GM19463 (cell line): ENCODE data around the gene TREX2.

Experiments used
- ATAC-seq: cut with Tn5 transposase; IDR thresholded peaks from one replicate; pipeline ENCODE4 v1.9.1; 2021; ENCODE audit warnings: mild to moderate bottlenecking, moderate library complexity; ENCODE audit not compliant: unreplicated experiment

Gene TREX2

DNA sequence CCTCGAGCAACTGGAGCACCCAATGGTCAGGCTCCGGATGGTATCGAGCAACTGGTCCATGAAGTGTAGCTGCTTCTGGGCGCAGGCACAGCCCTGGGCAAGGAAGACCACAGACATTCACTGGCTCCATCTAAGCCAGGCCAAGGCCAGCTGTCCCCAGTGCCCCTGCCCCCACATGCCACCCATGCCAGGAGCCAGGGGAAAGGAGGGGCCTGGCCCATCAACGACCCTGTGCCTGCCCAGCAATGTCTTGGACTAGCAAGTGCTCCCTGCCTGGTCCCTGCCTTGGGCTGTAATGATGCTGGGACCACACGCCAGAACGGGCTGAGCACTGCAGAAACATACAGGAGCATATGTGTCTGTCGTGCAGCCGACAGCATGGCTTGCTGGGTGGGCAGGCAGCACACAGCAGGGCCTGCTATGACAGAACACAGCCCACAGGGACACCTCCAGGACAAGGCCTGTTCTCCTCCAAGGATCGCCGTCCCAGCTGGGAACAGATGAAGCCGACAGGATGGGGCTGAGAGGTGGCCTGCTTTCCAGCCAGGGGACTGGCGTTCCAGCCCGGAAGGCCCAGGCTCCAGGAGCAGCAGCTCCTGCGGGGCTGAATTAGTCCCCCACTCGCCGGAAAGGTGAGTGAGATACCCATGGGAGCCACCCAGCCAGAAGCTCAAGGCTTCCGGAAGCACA is 11.4 kb upstream of the TREX2 start:
- no peak for ATAC-seq

GRCh38 chrX:153456704-153457103 is 10.8 kb upstream of the TREX2 start:
- no peak for ATAC-seq

DNA sequence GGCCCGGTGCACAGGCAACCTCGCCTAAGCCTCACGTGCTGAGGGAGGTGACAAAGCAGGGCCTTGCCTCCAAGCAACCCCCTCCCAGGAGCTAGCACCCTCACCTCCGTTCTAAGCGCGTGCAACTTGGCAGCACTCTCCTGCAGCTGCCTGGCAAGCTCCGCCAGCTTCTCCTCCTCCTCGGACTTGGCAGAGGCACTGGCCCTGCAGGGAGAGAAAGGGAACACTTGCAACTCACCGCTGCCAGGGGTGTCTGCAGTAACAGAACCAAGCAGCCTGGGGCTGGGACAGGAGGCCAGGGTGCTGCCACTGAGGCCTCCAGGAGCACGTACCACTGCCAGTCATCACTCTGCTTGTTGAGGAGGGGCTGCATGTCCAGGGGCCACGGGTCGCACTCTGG is 10.3 kb upstream of the TREX2 start:
- ATAC-seq: no peak

GRCh38 chrX:153455571-153455970 is 9.7 kb upstream of the TREX2 start:
- no peak for ATAC-seq

- no peak for ATAC-seq
Observed at GRCh38 chrX:153454901-153455550, 9.2 kb upstream of the TREX2 start.

DNA sequence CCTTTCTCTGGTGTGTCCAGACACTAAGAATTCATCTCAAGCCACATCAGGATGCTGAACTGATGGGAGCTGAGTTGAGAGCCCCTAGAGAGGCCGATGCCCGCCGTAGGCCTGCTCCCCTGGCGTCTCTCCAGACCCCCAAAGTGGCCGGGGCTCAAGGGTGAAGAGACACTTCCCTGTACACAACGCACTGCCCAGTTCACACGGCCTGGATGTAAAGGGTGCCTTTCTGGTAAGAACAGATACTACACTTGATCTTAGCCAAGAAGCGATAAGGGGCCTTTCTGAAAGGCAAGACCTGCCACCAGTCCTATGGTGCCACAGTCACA is 5.1 kb upstream of the TREX2 start:
- ATAC-seq: no peak

GRCh38 chrX:153450114-153450948 is 4.5 kb upstream of the TREX2 start:
- ATAC-seq: no peak

DNA sequence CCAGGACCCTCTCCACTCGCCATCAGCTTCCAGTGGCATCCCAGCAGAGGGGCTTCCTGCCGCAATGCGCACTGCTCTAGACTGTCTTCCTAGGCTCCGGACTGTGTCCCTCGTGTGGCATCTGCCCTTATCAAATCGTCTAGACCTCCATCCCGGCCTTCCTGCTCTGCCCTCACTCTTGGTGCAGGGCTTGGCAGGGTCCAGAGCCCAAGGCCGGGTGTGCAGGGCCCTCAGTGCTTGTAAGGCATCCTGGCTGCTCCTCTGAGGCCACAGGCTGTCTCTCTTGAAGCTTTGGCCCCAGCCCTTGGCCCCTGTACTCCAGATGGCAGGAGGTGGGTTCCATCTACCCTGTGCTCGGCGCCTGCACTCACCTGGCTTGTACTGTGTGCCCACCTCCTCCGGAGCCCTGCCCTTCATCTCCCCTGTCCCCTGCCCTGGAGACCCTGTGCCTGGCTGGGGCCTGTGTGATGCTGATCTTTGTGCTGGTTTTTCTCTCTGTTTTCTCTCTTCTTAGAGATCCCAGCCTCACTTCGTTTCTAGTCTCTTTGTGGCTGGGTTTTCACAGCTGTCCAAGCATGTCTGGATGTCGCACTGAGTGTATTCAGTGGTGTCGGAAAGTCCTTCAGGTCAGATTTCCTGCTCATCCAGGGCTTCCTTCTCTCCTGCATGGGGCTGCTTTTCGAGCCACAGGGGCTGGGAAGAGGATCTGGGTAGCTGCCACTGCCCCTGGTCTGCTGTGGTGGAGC is 3.7 kb upstream of the TREX2 start:
- no peak for ATAC-seq

DNA sequence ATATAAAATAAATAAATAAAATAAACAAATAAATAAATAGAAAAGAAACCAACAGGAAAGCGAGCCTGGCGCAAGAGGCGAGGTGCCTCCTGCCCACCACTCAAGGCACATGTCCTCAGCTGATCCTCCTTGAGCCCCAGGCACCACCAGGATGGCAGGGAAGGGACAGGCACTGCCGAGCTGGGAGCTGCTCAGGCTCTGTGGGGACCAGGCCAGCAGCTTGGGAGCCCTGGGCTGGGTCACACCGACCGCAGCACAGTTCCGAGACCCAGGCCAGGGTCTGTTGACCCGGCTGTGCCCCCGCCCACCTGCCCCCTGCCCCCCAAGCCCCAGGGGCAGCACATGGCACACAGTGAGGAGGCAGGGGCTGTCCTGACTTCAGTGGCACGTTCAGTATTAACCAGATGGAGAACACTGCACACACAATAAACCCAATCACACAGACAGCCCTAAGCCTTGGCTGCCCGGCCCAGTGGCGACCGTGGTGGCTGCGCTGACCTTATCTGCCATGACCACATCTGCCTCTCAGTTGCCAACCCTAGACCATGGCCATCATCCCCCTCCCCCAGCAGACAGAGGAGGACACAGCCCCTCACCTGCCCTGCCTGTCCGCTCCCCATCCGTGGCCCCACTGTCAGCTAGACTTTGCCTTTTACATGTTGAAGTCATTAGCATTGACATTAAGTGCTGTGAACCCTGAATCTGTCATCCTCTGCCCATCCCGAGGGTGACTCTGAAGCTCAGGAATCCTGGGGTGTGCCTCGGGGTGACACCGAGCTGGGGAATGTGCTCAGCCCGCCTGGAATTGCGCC is 2.9 kb upstream of the TREX2 start:
- no peak for ATAC-seq

- ATAC-seq: no peak
Observed at GRCh38 chrX:153447581-153447960, 1.7 kb upstream of the TREX2 start.

DNA sequence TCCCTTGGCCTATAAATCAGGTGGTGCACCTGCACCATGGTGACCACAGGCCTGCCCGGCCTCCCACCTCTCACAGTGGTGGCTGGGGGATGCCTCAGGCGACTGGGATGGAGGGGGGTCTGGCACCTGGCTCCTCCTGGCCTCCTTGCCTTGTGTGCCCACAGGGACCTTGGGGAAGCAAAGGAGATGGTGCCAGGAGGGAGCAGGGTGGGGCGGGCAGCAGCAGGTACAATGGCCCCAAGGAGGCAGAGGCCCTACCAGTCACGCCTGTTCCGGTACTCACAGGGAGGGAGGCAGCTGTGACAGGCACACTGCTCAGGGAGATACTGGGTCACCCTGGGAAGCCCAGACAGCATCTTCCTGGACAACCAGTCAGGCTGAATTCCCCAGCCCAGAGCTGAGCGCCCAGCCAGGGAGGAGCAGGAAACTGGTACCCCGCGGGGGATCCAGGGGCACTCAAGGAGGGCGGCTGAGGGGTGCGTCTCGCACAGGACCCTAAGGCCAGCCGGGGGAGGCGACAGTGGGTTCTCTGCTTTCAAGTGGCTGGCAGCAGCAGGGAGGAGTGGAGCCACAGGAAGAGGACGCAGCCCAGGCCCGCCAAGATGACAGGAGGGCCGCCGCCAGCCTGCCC is 1.2 kb upstream of the TREX2 start:
- no peak for ATAC-seq

DNA sequence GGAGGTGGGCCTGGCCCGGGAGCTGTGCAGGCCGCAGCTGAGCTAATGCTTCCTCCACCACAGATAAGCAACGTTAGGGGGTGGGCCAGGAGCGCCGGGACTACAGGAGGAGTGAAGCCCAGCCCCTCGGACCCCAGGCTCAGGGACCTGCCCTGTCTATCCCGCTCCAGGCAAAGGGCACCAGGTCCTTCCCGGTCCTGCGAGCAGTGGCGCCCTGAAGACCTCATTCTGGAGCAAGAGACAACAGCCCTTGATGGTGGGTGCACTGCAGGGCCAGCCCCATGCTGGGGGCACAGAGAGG is 730 bp upstream of the TREX2 start:
- ATAC-seq: no peak

DNA sequence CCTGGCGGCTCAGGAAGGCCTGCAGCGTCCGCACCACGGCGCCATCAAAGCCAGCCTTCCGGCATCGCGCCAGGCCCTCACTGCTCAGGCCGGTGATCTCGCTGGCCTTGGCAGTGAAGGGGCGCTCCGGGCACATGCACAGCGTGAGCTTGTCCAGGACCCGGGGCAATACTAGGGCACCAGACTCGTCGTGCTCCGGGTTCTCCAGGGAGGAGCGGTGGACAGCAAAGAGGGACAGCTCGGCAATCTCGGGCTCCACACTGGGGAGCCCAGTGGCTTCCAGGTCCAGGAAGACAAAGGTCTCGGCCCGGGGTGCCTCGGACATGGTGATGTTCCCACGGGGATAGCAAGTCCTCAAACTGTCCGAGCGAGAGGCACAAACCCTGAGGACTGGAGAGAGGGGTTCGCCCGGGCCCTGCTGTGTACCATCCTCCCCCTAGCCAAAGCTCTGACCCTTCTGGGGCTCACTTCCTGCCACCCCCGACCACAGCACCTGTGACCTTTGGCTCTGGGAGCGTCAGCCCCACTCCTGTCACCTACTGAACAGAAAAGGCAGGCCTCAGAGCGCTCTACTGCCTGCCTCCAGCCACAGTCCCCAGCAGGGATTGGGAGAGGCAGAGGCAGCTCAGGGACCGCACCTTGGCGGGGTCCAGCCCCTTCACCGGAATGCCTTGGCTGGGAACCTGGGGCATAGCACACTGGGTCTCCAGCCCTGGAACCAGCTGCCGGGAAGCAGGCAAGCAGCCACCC is 575 bp downstream of the TREX2 start:
- no peak for ATAC-seq

GRCh38 chrX:153444333-153445011 is 1.4 kb downstream of the TREX2 start:
- no peak for ATAC-seq

DNA sequence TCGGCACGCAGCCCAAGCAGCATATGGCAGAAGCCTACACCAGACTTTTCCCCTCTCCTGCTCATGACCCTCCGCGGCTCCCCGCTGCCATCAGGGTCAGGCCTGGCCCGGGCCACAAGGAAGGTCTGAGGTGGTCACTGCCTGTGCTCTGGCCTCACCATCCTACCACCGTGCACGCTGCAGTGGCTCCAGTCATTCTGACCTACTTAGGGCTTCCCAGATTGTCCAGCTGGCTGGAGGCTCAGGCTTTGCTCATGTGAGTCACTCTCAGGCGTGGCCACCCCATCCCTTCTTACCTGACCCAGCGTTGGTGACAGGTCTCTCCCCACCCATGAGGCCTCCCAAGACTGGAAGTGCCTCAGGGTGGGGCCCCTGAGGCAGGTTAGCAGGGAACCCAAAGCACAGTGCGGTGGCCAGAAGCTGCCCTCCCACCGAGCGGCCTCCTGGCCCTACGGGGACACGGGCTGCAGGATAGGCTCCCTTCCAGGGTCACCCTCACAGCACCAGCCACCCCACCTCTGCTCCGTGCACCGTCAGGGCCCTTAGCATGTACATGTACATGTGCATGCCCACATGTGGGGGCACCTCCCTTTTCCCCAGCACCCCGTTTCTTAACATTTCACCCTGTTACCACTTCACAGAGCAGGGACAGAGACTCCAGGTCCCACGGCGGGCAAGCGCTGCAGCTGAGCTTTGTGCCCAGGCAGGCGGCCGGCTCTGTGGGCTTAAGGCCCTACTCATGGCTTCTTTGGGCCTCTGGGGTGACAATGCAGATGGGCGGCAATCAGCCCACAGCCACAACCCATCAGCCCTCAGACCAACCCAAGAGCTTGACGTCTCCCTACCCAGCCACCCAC is 2.2 kb downstream of the TREX2 start:
- no peak for ATAC-seq

DNA sequence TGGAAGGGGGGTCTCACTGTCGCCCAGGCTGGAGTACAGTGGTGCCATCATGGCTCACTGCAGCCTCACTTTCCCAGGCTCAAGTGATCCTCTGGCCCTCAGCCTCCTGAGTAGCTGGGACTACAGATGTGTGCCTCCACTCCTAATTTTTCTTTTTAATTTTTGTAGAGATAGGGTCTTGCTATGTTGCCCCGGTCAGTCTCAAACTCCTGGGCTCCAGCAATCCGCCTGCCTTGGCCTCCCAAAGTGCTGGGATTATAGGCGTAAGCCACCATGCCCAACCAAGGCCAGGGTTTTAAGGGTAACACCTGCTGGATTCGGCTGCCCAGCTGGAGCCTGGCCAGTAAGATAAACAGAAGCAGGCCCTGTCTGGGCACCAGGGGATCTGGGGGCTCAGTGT is 3.4 kb downstream of the TREX2 start:
- no peak for ATAC-seq

GRCh38 chrX:153441981-153442380 is 3.9 kb downstream of the TREX2 start:
- no peak for ATAC-seq

- ATAC-seq: no peak
Observed at GRCh38 chrX:153441296-153441695, 4.6 kb downstream of the TREX2 start.
